Measurements from ENCODE around the gene COP1. TPM values are rescaled to one million over a fixed set of nuclear protein-coding genes. Genes with fewer than 3 reads are reported as not detected.

COP1 gene
- total RNA-seq, 1 experiment from 2014 or later: 71.0 TPM

- Histone ChIP-seq H3K79me2 (ENCODE audit: low read length) (no peaks in the 10 kb centered on the region; the same call in 1 of the 2 replicates), H3K9me3 (ENCODE audit: low read length) (no peaks in the 10 kb centered on the region), H3K4me1 (ENCODE audit: low read length) (no peaks in the 10 kb centered on the region), H4K20me1 (ENCODE audit: insufficient read depth, low read depth, low read length) (no peaks in the 10 kb centered on the region), H3K4me2 (ENCODE audit: low read depth, low read length, poor library complexity, severe bottlenecking) (no peak overlapping the region), H3K9ac (ENCODE audit: low read length) (no peak overlapping the region), H3K36me3 (ENCODE audit: insufficient read depth, low read length) (peaks cover 17% of the 10 kb centered on the region; the same call in 1 of the 2 replicates), H3K9me2 (replicated peaks; ENCODE audit: insufficient read depth, low read length) (no peaks in the 10 kb centered on the region), H2AFZ (ENCODE audit: low read length) (no peak overlapping the region), H3K4me3 (ENCODE audit: low read length) (no peak overlapping the region), H3K27ac (ENCODE audit: low read length) (no peak overlapping the region), H3K27me3 (ENCODE audit: low read length) (no peaks in the 10 kb centered on the region)
- no peak for DNase-seq
Measured at GRCh38 chr1:175918364-175918801, 288.7 kb downstream of the COP1 start.

DNA sequence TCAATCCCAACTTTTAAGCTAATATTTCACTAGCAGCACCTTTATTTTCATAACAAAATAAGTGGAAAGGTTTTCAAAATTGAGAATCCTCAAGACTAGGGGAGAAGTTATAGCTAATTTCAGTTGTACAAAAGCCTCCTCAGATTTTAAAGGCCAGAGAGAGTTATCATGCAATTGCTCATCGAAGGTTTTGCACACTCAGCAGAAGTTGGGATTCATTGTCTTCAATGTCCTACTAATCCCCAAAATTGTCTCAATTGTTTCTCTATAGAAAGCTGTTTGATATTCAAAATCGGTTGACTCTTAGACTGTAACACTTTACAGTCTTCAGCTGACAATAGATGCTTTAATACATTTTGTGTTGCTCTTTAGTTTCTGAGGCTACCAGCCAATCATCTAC, 293.0 kb downstream of the COP1 start:
- no peak for DNase-seq
- peaks cover 44% of the 10 kb centered on the region for H3K36me3 ChIP-seq (ENCODE audit: insufficient read depth, low read length)
- H3K79me2 ChIP-seq (ENCODE audit: low read length): no peaks in the 10 kb centered on the region; the same call in 1 of the 2 replicates
- H3K9ac ChIP-seq (ENCODE audit: low read length): no peak overlapping the region
- no peak overlapping the region for H3K4me2 ChIP-seq (ENCODE audit: low read depth, low read length, poor library complexity, severe bottlenecking)
- H3K4me3 ChIP-seq (ENCODE audit: low read length): no peak overlapping the region
- no peak overlapping the region for H3K27ac ChIP-seq (ENCODE audit: low read length)
- H3K4me1 ChIP-seq (ENCODE audit: low read length): no peaks in the 10 kb centered on the region
- H3K27me3 ChIP-seq (ENCODE audit: low read length): no peaks in the 10 kb centered on the region
- no peak overlapping the region for H2AFZ ChIP-seq (ENCODE audit: low read length)
- no peaks in the 10 kb centered on the region for H3K9me2 ChIP-seq (replicated peaks; ENCODE audit: insufficient read depth, low read length)
- no peaks in the 10 kb centered on the region; the same call in 1 of the 2 replicates for H3K9me3 ChIP-seq (ENCODE audit: low read length)
- no peaks in the 10 kb centered on the region for H4K20me1 ChIP-seq (ENCODE audit: insufficient read depth, low read depth, low read length)

DNA sequence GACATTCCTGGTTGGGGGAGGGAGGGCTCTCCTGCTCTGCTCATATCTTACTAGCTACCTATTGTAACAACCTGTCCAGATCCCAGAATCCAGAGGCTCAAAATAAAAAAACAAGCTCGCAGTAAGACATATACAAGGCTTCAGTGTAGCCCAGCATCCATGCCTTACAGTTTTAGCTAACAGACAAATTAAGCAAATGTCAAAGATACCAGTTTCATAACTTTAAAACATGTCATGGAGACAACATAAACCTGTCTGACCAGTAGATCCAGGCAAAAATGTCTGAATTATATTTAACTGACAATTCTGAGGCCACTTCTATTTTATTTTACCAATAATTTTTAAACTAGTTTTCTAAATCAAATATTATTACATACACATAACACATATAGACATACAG, 295.9 kb downstream of the COP1 start:
- Histone ChIP-seq H4K20me1 (ENCODE audit: insufficient read depth, low read depth, low read length) (no peaks in the 10 kb centered on the region), H3K79me2 (ENCODE audit: low read length) (no peaks in the 10 kb centered on the region), H3K9ac (ENCODE audit: low read length) (no peak overlapping the region), H3K9me3 (ENCODE audit: low read length) (no peaks in the 10 kb centered on the region; the same call in 1 of the 2 replicates), H3K4me3 (ENCODE audit: low read length) (no peak overlapping the region), H3K27ac (ENCODE audit: low read length) (no peak overlapping the region), H3K4me2 (ENCODE audit: low read depth, low read length, poor library complexity, severe bottlenecking) (no peak overlapping the region), H3K27me3 (ENCODE audit: low read length) (no peaks in the 10 kb centered on the region), H3K4me1 (ENCODE audit: low read length) (no peaks in the 10 kb centered on the region), H3K36me3 (ENCODE audit: insufficient read depth, low read length) (peaks cover 46% of the 10 kb centered on the region), H3K9me2 (replicated peaks; ENCODE audit: insufficient read depth, low read length) (no peaks in the 10 kb centered on the region), H2AFZ (ENCODE audit: low read length) (no peak overlapping the region)
- no peak for DNase-seq

DNA sequence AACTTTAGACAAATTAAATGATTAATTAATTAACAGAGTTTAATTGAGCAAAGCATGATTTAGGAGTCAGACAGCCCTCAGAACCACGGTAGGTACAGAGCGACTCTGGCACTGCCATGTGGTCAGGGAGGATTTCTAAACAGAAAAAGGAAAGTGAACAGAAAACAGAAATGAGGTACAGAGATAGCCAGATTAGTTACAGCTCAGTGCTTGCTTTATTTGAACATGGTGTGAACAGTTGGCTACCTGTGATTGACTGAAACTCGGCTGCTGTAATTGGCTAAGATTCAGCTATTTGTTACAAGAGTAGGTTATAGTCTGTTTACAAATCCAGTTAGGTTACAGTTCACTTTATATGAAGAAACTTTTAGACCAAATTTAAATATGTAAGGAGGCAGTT, 300.7 kb downstream of the COP1 start:
- no peaks in the 10 kb centered on the region for H3K9me2 ChIP-seq (replicated peaks; ENCODE audit: insufficient read depth, low read length)
- no peaks in the 10 kb centered on the region for H4K20me1 ChIP-seq (ENCODE audit: insufficient read depth, low read depth, low read length)
- no peak overlapping the region for H2AFZ ChIP-seq (ENCODE audit: low read length)
- no peaks in the 10 kb centered on the region for H3K9me3 ChIP-seq (ENCODE audit: low read length)
- H3K27ac ChIP-seq (ENCODE audit: low read length): no peak overlapping the region
- no peak overlapping the region for H3K9ac ChIP-seq (ENCODE audit: low read length)
- H3K36me3 ChIP-seq (ENCODE audit: insufficient read depth, low read length): peaks cover 20% of the 10 kb centered on the region
- DNase-seq: no peak
- no peaks in the 10 kb centered on the region for H3K27me3 ChIP-seq (ENCODE audit: low read length)
- H3K79me2 ChIP-seq (ENCODE audit: low read length): no peaks in the 10 kb centered on the region
- no peak overlapping the region for H3K4me2 ChIP-seq (ENCODE audit: low read depth, low read length, poor library complexity, severe bottlenecking)
- no peak overlapping the region for H3K4me3 ChIP-seq (ENCODE audit: low read length)
- H3K4me1 ChIP-seq (ENCODE audit: low read length): no peaks in the 10 kb centered on the region

DNA sequence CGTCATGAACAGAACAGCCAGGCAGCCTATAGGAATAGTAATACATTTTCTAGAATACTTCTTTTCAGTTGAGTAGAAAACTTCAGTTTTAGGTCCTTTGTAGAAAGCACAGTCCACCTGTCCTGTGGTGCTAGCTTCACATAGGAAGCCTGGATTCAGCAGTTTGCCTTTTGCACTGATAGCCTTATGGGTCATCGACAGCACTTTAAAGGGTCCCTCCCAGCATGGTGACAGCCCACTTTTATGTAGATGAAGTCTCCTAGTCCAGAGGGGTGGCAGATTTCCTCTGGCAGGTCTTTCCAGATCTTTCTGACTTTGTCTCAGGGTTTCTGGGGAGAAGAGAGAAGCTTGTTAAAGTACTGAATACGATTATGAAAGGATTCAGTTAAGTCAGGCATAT, 302.3 kb downstream of the COP1 start:
- H4K20me1 ChIP-seq (ENCODE audit: insufficient read depth, low read depth, low read length): no peaks in the 10 kb centered on the region
- H3K27me3 ChIP-seq (ENCODE audit: low read length): no peaks in the 10 kb centered on the region
- H3K9ac ChIP-seq (ENCODE audit: low read length): no peak overlapping the region
- no peaks in the 10 kb centered on the region for H3K79me2 ChIP-seq (ENCODE audit: low read length)
- H3K27ac ChIP-seq (ENCODE audit: low read length): no peak overlapping the region
- DNase-seq: no peak
- no peak overlapping the region for H3K4me3 ChIP-seq (ENCODE audit: low read length)
- H3K4me2 ChIP-seq (ENCODE audit: low read depth, low read length, poor library complexity, severe bottlenecking): no peak overlapping the region
- H2AFZ ChIP-seq (ENCODE audit: low read length): no peak overlapping the region
- no peaks in the 10 kb centered on the region for H3K4me1 ChIP-seq (ENCODE audit: low read length)
- H3K9me3 ChIP-seq (ENCODE audit: low read length): no peaks in the 10 kb centered on the region
- peaks cover 12% of the 10 kb centered on the region; the same call in 1 of the 2 replicates for H3K36me3 ChIP-seq (ENCODE audit: insufficient read depth, low read length)
- no peaks in the 10 kb centered on the region for H3K9me2 ChIP-seq (replicated peaks; ENCODE audit: insufficient read depth, low read length)

- no peaks in the 10 kb centered on the region for H4K20me1 ChIP-seq (ENCODE audit: insufficient read depth, low read depth, low read length)
- no peak for DNase-seq
- no peaks in the 10 kb centered on the region for H3K79me2 ChIP-seq (ENCODE audit: low read length)
- no peak overlapping the region for H2AFZ ChIP-seq (ENCODE audit: low read length)
- no peak overlapping the region for H3K4me3 ChIP-seq (ENCODE audit: low read length)
- H3K9ac ChIP-seq (ENCODE audit: low read length): no peak overlapping the region
- no peaks in the 10 kb centered on the region for H3K27me3 ChIP-seq (ENCODE audit: low read length)
- no peaks in the 10 kb centered on the region for H3K9me2 ChIP-seq (replicated peaks; ENCODE audit: insufficient read depth, low read length)
- no peak overlapping the region for H3K27ac ChIP-seq (ENCODE audit: low read length)
- H3K4me2 ChIP-seq (ENCODE audit: low read depth, low read length, poor library complexity, severe bottlenecking): no peak overlapping the region
- H3K36me3 ChIP-seq (ENCODE audit: insufficient read depth, low read length): peaks cover 7% of the 10 kb centered on the region; the same call in 1 of the 2 replicates
- no peaks in the 10 kb centered on the region for H3K9me3 ChIP-seq (ENCODE audit: low read length)
- no peaks in the 10 kb centered on the region for H3K4me1 ChIP-seq (ENCODE audit: low read length)
Measured at GRCh38 chr1:175902281-175902680, 304.8 kb downstream of the COP1 start.

GRCh38 chr1:175901076-175901836, 305.8 kb downstream of the COP1 start:
- no peak overlapping the region for H3K4me3 ChIP-seq (ENCODE audit: low read length)
- H3K9ac ChIP-seq (ENCODE audit: low read length): no peak overlapping the region
- no peak overlapping the region for H3K27ac ChIP-seq (ENCODE audit: low read length)
- no peak for DNase-seq
- no peaks in the 10 kb centered on the region for H4K20me1 ChIP-seq (ENCODE audit: insufficient read depth, low read depth, low read length)
- no peak overlapping the region for H2AFZ ChIP-seq (ENCODE audit: low read length)
- H3K9me3 ChIP-seq (ENCODE audit: low read length): no peaks in the 10 kb centered on the region
- no peaks in the 10 kb centered on the region for H3K79me2 ChIP-seq (ENCODE audit: low read length)
- no peaks in the 10 kb centered on the region for H3K4me1 ChIP-seq (ENCODE audit: low read length)
- H3K9me2 ChIP-seq (replicated peaks; ENCODE audit: insufficient read depth, low read length): no peaks in the 10 kb centered on the region
- no peaks in the 10 kb centered on the region for H3K27me3 ChIP-seq (ENCODE audit: low read length)
- no peak overlapping the region for H3K4me2 ChIP-seq (ENCODE audit: low read depth, low read length, poor library complexity, severe bottlenecking)
- peaks cover 7% of the 10 kb centered on the region; the same call in 1 of the 2 replicates for H3K36me3 ChIP-seq (ENCODE audit: insufficient read depth, low read length)

- Histone ChIP-seq H3K79me2 (ENCODE audit: low read length) (no peaks in the 10 kb centered on the region), H3K27ac (ENCODE audit: low read length) (no peak overlapping the region), H3K4me1 (ENCODE audit: low read length) (no peaks in the 10 kb centered on the region), H2AFZ (ENCODE audit: low read length) (no peak overlapping the region), H3K4me3 (ENCODE audit: low read length) (no peak overlapping the region), H3K4me2 (ENCODE audit: low read depth, low read length, poor library complexity, severe bottlenecking) (no peak overlapping the region), H3K27me3 (ENCODE audit: low read length) (no peaks in the 10 kb centered on the region), H3K9ac (ENCODE audit: low read length) (no peak overlapping the region), H4K20me1 (ENCODE audit: insufficient read depth, low read depth, low read length) (no peaks in the 10 kb centered on the region), H3K36me3 (ENCODE audit: insufficient read depth, low read length) (peaks cover 6% of the 10 kb centered on the region; the same call in 1 of the 2 replicates), H3K9me3 (ENCODE audit: low read length) (no peaks in the 10 kb centered on the region), H3K9me2 (replicated peaks; ENCODE audit: insufficient read depth, low read length) (no peaks in the 10 kb centered on the region)
- no peak for DNase-seq
Measured at GRCh38 chr1:175900171-175900570, 306.9 kb downstream of the COP1 start.

All from Karpas-422 (cell line).